ENCODE data around the gene HLA-DRA.

- TF ChIP-seq EZH2 (IDR thresholded peaks at IDR 0.05; ENCODE audit: low read length), result no peak
- TF ChIP-seq, protein P1, sequence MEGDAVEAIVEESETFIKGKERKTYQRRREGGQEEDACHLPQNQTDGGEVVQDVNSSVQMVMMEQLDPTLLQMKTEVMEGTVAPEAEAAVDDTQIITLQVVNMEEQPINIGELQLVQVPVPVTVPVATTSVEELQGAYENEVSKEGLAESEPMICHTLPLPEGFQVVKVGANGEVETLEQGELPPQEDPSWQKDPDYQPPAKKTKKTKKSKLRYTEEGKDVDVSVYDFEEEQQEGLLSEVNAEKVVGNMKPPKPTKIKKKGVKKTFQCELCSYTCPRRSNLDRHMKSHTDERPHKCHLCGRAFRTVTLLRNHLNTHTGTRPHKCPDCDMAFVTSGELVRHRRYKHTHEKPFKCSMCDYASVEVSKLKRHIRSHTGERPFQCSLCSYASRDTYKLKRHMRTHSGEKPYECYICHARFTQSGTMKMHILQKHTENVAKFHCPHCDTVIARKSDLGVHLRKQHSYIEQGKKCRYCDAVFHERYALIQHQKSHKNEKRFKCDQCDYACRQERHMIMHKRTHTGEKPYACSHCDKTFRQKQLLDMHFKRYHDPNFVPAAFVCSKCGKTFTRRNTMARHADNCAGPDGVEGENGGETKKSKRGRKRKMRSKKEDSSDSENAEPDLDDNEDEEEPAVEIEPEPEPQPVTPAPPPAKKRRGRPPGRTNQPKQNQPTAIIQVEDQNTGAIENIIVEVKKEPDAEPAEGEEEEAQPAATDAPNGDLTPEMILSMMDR (optimal IDR thresholded peaks at IDR 0.05 in 1 of 3, IDR thresholded peaks at IDR 0.05 in 1 of 3, conservative IDR thresholded peaks at IDR 0.05 in 1 of 3; ENCODE audit: extremely low read depth in 1 of 3, insufficient read depth in 2 of 3, low read length in 3 of 3), result no peak
These were observed 9.5 kb downstream of the HLA-DRA start for GRCh38 chr6:32449088-32449736.

Measured in keratinocyte (primary cell).